Nasal cavity respiratory epithelium epithelial cell of viscerocranial mucosa (primary cell): ENCODE data around the gene PRTFDC1. TPM values are rescaled to one million over a fixed set of nuclear protein-coding genes. Genes with fewer than 3 reads are reported as not detected.

ENCODE experiments used
- total RNA-seq: library from RNA; depleted of rRNA; stranded (reverse); fragments of >200 nt; gene quantifications from 2 replicates; pipeline ENCODE4 v1.2.3, GENCODE V29; 2014

PRTFDC1 gene
- 2.1 and 5.3 TPM in 2 replicates for total RNA-seq

GRCh38 chr10:24952143-24952706 is at the start of gene PRTFDC1:
Gene PRTFDC1 (minus strand): TSS chr10:24952606. CDS start chr10:24952575, 31 bp downstream.

Other genes with a start within 250 kb of the PRTFDC1 start
- gene ARHGAP21, start 228.7 kb downstream of the PRTFDC1 start, total RNA-seq = 89.9 and 215 TPM in 2 replicates
- under 0.01 and 0.07 TPM in 2 replicates for gene ENKUR, start 63.6 kb upstream of the PRTFDC1 start, total RNA-seq
- gene THNSL1, start 64.0 kb upstream of the PRTFDC1 start, total RNA-seq = 9.2 and 10.3 TPM in 2 replicates
- not detected in 2 replicates for gene GPR158, start 222.4 kb upstream of the PRTFDC1 start, total RNA-seq